Stomach (tissue), 9 donors: ENCODE results near the gene EID1. TPM values are rescaled to one million over a fixed set of nuclear protein-coding genes. Genes with fewer than 3 reads are reported as not detected.

Experiments
- DNase-seq, 2 donors: peaks; one replicate each; pipeline versions ENCODE4 v3.0.0 to v3.0.0-alpha.2; 2013 to 2019
- H3K27ac ChIP-seq, 5 donors: fragments of 200-600 bp in 4 of 5; sonication (generic) in 4 of 5; one replicate each; pipeline ENCODE4 v1.5.1; 2013 to 2019; ENCODE audit warnings: mild to moderate bottlenecking in 1 of 5, moderate library complexity in 1 of 5
- H3K27me3 ChIP-seq, 3 donors: fragments of 200-600 bp; sonication (generic); one replicate each; pipeline ENCODE4 v1.5.1; 2017 to 2019; ENCODE audit warnings: mixed run types in 1 of 3
- H3K36me3 ChIP-seq, 4 donors: fragments of 200-600 bp; sonication (generic); 1 replicate in 3 of 4; 2 replicates in 1 of 4; pipeline ENCODE4 v1.5.1; 2016 to 2019
- H3K4me1 ChIP-seq, 4 donors: fragments of 200-600 bp; sonication (generic); one replicate each; pipeline ENCODE4 v1.5.1; 2016 to 2019
- H3K4me3 ChIP-seq, 4 donors: fragments of 200-600 bp; sonication (generic) in 3 of 4; one replicate each; pipeline ENCODE4 v1.5.1; 2016 to 2019; ENCODE audit warnings: mild to moderate bottlenecking in 1 of 4
- H3K9me3 ChIP-seq, 4 donors: fragments of 200-600 bp; sonication (generic); one replicate each; pipeline ENCODE4 v1.5.1; 2016 to 2019
- EP300 ChIP-seq: sonication (generic); formaldehyde crosslinking; IDR thresholded peaks from one replicate; pipeline ENCODE4 v1.6.1; 2017; ENCODE audit warnings: antibody characterized with exemption
- POLR2A ChIP-seq, 4 donors: fragments of 450-650 bp; IDR thresholded peaks; one replicate each; pipeline ENCODE4 v1.6.1; 2016; ENCODE audit warnings: antibody characterized with exemption in 4 of 4, control low read depth in 2 of 4, mild to moderate bottlenecking in 1 of 4, moderate library complexity in 1 of 4
- POLR2AphosphoS5 ChIP-seq, 3 donors: sonication (generic); formaldehyde crosslinking; IDR thresholded peaks; one replicate each; pipeline ENCODE4 v1.6.1; 2016; ENCODE audit warnings: antibody characterized with exemption in 3 of 3
- WGBS, 5 donors: extraction: QIAGEN DNeasy Blood & Tissue Kit in 3 of 5; methylation state at CpG; one replicate each; pipeline versions ENCODE4 v1.1.5 to v1.1.7; 2013 to 2018; 5-methylcytosine and 5-hydroxymethylcytosine counted together
- intact Hi-C: fragments of 100-400 bp; cut with DNase I; formaldehyde crosslinking; loops from one replicate; pipeline ENCODE4 v1.15.1; 2023; ENCODE audit warnings: low total_unique reads
- polyA plus RNA-seq, 3 donors: library from polyadenylated mRNA; stranded (reverse); fragments of 200-250 nt; gene quantifications; one replicate each; pipeline ENCODE4 v1.2.3, GENCODE V29; 2013
- total RNA-seq, 5 donors: library from RNA; depleted of rRNA; stranded (reverse); fragments of >200 nt; gene quantifications; one replicate each; pipeline versions ENCODE4 v1.1.0 to v1.2.3, GENCODE V29; 2014 to 2016
- TF ChIP-seq, protein P1 (sequence below), 7 experiments: fragments of 450-650 bp in 4 of 7; fragments of 200-600 bp in 3 of 7; sonication (generic) in 3 of 7; IDR thresholded peaks; one replicate each; pipeline ENCODE4 v1.5.1; 2016 to 2019; ENCODE audit warnings: antibody characterized with exemption in 7 of 7, control low read depth in 2 of 7, mild to moderate bottlenecking in 1 of 7
- donor health status: healthy with polysubstance abuse.
- donor health status: Bipolar disorder and iron deficiency.
- donor health status: healthy.

Gene EID1
- total and polyA plus RNA-seq, 8 donors: 63.6 to 455 (median 114) TPM

DNA sequence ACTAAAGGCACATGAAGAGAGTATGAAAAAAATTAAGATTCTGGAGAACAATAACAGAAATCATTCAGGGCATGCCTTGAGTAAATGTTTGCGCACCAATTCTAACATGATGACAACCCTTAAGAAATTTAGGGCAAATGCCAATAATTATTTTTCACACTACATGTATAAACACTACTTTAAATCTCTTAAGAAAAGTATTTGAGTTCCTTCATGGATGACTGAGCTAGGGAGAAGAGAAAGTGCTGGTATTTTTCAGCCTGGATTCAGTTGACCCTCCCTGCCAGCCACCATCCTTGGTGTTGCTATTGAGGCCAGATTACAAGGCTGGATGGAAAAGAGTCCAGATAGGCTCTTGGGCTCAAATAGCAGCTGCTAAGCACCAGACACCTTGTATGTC is 8.0 kb upstream of the EID1 start:
- peaks cover 0 to 7% (median 2%) of the 10 kb centered on the region in 4 donors for H3K4me1 ChIP-seq
- no peak overlapping the region for H3K4me3 ChIP-seq
- 57 to 82% (median 72%) methylated on average over 1 of the region's 1 CpG for WGBS, 5 donors
- intact Hi-C loops: loop anchor here (10.0 kb wide), 2 partner anchors 565 to 1275 kb away; no protein-coding TSS in a partner anchor
- no peaks in the 10 kb centered on the region for H3K9me3 ChIP-seq
- no peaks in the 10 kb centered on the region for H3K36me3 ChIP-seq
- no peak for DNase-seq
- peaks cover 0 to 11% (median 4%) of the 10 kb centered on the region in 3 donors for H3K27me3 ChIP-seq
- no peak overlapping the region for H3K27ac ChIP-seq
- no peak for TF ChIP-seq POLR2A (IDR thresholded peaks at IDR 0.05)
- no peak for TF ChIP-seq POLR2AphosphoS5 (IDR thresholded peaks at IDR 0.05)
- TF ChIP-seq EP300: no peak
- TF ChIP-seq, protein P1, sequence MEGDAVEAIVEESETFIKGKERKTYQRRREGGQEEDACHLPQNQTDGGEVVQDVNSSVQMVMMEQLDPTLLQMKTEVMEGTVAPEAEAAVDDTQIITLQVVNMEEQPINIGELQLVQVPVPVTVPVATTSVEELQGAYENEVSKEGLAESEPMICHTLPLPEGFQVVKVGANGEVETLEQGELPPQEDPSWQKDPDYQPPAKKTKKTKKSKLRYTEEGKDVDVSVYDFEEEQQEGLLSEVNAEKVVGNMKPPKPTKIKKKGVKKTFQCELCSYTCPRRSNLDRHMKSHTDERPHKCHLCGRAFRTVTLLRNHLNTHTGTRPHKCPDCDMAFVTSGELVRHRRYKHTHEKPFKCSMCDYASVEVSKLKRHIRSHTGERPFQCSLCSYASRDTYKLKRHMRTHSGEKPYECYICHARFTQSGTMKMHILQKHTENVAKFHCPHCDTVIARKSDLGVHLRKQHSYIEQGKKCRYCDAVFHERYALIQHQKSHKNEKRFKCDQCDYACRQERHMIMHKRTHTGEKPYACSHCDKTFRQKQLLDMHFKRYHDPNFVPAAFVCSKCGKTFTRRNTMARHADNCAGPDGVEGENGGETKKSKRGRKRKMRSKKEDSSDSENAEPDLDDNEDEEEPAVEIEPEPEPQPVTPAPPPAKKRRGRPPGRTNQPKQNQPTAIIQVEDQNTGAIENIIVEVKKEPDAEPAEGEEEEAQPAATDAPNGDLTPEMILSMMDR (IDR thresholded peaks at IDR 0.05): no peak

GRCh38 chr15:48871542-48871941 is 6.4 kb upstream of the EID1 start:
- no peak for TF ChIP-seq POLR2AphosphoS5 (IDR thresholded peaks at IDR 0.05)
- no peak for TF ChIP-seq POLR2A (IDR thresholded peaks at IDR 0.05)
- TF ChIP-seq, protein P1 (IDR thresholded peaks at IDR 0.05): no peak
- no peak for TF ChIP-seq EP300
- Histone ChIP-seq H3K4me3 (no peak overlapping the region), H3K36me3 (no peaks in the 10 kb centered on the region), H3K27me3 (peaks cover 0 to 11% (median 4%) of the 10 kb centered on the region in 3 donors), H3K9me3 (no peaks in the 10 kb centered on the region), H3K27ac (no peak overlapping the region), H3K4me1 (no peaks in the 10 kb centered on the region)
- intact Hi-C loops: no loop called here
- no peak for DNase-seq

DNA sequence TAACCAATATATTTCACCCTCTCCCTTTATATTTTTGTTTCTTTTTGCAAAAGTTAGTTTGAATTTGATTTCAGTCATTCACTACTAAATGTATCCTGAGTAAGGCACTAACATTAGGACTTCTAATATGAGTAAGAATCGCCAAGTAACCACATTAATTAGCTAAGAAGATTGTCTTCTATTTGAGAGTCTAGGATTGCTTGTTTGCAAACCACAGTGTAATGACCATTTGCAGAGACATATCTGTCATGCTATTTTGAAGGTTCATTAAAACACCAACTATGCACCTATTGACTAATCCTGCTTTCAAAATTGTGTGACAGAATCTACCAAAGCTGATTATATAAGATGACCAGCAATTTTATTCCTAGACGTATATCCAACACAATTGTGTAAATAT is 5.3 kb upstream of the EID1 start:
- H3K4me3 ChIP-seq: no peak overlapping the region
- DNase-seq: no peak

GRCh38 chr15:48875241-48875960 is 2.5 kb upstream of the EID1 start:
- TF ChIP-seq POLR2A (IDR thresholded peaks at IDR 0.05) (no peak), EP300 (no peak), POLR2AphosphoS5 (IDR thresholded peaks at IDR 0.05) (no peak)
- TF ChIP-seq, protein P1 (IDR thresholded peaks at IDR 0.05): no peak
- H3K36me3 ChIP-seq: no peaks in the 10 kb centered on the region
- no peak for DNase-seq
- H3K27ac ChIP-seq: no peak overlapping the region
- H3K4me3 ChIP-seq: no peak overlapping the region
- WGBS, 5 donors: 49 to 78% (median 59%) methylated on average over 2 of the region's 2 CpGs
- intact Hi-C loops: no loop called here
- peaks cover 4 to 26% (median 13%) of the 10 kb centered on the region in 4 donors for H3K4me1 ChIP-seq
- no peaks in the 10 kb centered on the region for H3K9me3 ChIP-seq
- peaks cover 0 to 11% (median 4%) of the 10 kb centered on the region in 3 donors for H3K27me3 ChIP-seq

More for the DNA sequence above, 5.3 kb upstream of the EID1 start:
- H3K27ac ChIP-seq: no peak overlapping the region
- TF ChIP-seq, protein P1 (IDR thresholded peaks at IDR 0.05): no peak
- TF ChIP-seq POLR2A (IDR thresholded peaks at IDR 0.05): no peak
- TF ChIP-seq POLR2AphosphoS5 (IDR thresholded peaks at IDR 0.05): no peak
- TF ChIP-seq EP300: no peak
- 75 to 86% (median 83%) methylated on average over 2 of the region's 2 CpGs for WGBS, 5 donors
- H3K27me3 ChIP-seq: peaks cover 0 to 11% (median 4%) of the 10 kb centered on the region in 3 donors
- peaks cover 0 to 7% (median 0%) of the 10 kb centered on the region in 4 donors for H3K4me1 ChIP-seq
- intact Hi-C loops: no loop called here
- H3K9me3 ChIP-seq: no peaks in the 10 kb centered on the region
- no peaks in the 10 kb centered on the region for H3K36me3 ChIP-seq
